HepG2 (cell line): Measurements from ENCODE around the gene FRMD1. TPM values are rescaled to one million over a fixed set of nuclear protein-coding genes. Genes with fewer than 3 reads are reported as not detected.
A peak's percentile ranks its signal among the peaks of the same experiment; 100 is the strongest.

Experiments
- ATAC-seq: fragments of 200-7000 bp; cut with Tn5 transposase; 3 replicates; pipeline ENCODE4 v1.9.1; 2020; ENCODE audit warnings: mild to moderate bottlenecking, moderate library complexity
- BruUV-seq: library from RNA; stranded (reverse); fragments of 400-500 nt; replicated peaks from 2 replicates; lab custom pipeline; 2021; lab: Mats Ljungman, UMichigan
- CTCF ChIA-PET: fragments of 300-600 bp; formaldehyde crosslinking; extraction: SDS; loops from one replicate; lab custom pipeline; 2021; ENCODE audit warnings: low total read pairs, inconsistent platforms, low intra/inter-chr PET ratio; lab: Yijun Ruan, JAX
- POLR2A ChIA-PET: fragments of 350-600 bp; sonication (Branson Sonifier 250); formaldehyde crosslinking; loops from one replicate; lab custom pipeline; 2020; ENCODE audit warnings: antibody characterized with exemption, inconsistent platforms; lab: Yijun Ruan, JAX
- DNase-seq: peaks from one replicate; pipeline ENCODE4 v3.0.0-alpha.2; 2015; ENCODE audit warnings: low spot score
- FAIRE-seq: peaks from 3 replicates; lab custom pipeline; 2011; peaks lifted over from hg19 to GRCh38; lab: Jason Lieb, UNC
- H2AFZ ChIP-seq: one replicate; pipeline ENCODE4 v1.6.1; 2011; ENCODE audit warnings: low read length, inconsistent platforms
- H3K27ac ChIP-seq: fragments of 300-600 bp; 3 replicates; pipeline ENCODE4 v1.8.0; 2011; ENCODE audit warnings: mixed run types, mild to moderate bottlenecking, mixed read lengths, low read length, inconsistent platforms; ENCODE audit not compliant: insufficient read depth; ENCODE audit errors: extremely low read length
- H3K27me3 ChIP-seq, 2 experiments: fragments of 200-600 bp in 1 of 2; 2 replicates in 1 of 2; 3 replicates in 1 of 2; pipeline versions ENCODE4 v1.6.0 to v1.8.0; 2011; ENCODE audit warnings: low read length in 2 of 2, mild to moderate bottlenecking in 2 of 2, moderate library complexity in 2 of 2, inconsistent platforms in 1 of 2; ENCODE audit not compliant: insufficient read depth in 2 of 2, control insufficient read depth in 1 of 2
- H3K36me3 ChIP-seq, 2 experiments: fragments of 200-600 bp in 1 of 2; replicated peaks in 1 of 2; 2 replicates in 1 of 2; 3 replicates in 1 of 2; pipeline versions ENCODE4 v1.5.1 to v1.8.0; 2011; ENCODE audit warnings: low read length in 2 of 2, inconsistent platforms in 1 of 2; ENCODE audit not compliant: insufficient read depth in 2 of 2, control insufficient read depth in 1 of 2
- H3K4me1 ChIP-seq: 2 replicates; pipeline ENCODE4 v1.5.1; 2012; ENCODE audit warnings: low read length, inconsistent platforms; ENCODE audit not compliant: insufficient read depth
- H3K4me2 ChIP-seq: 2 replicates; pipeline ENCODE4 v1.6.0; 2011; ENCODE audit warnings: low read depth, low read length, inconsistent platforms
- H3K4me3 ChIP-seq, 3 experiments: fragments of 200-600 bp in 1 of 3; sonication (generic), shearing (Covaris generic) in 1 of 3; replicated peaks in 1 of 3; 2 replicates each; pipeline ENCODE4 v1.5.1; 2011 to 2016; ENCODE audit warnings: low read length in 3 of 3, inconsistent platforms in 2 of 3, low read depth in 2 of 3, mild to moderate bottlenecking in 2 of 3, control low read depth in 1 of 3, mixed read lengths in 1 of 3; ENCODE audit not compliant: insufficient read depth in 1 of 3
- H3K79me2 ChIP-seq: one replicate; pipeline ENCODE4 v1.6.1; 2011; ENCODE audit warnings: low read length, inconsistent platforms; ENCODE audit not compliant: insufficient read depth
- H3K9ac ChIP-seq: 2 replicates; pipeline ENCODE4 v1.6.0; 2011; ENCODE audit warnings: mild to moderate bottlenecking, low read depth, low read length, inconsistent platforms; ENCODE audit not compliant: insufficient read depth
- H3K9me3 ChIP-seq: 2 replicates; pipeline ENCODE4 v1.5.1; 2012; ENCODE audit warnings: mild to moderate bottlenecking, low read length
- H4K20me1 ChIP-seq: 2 replicates; pipeline ENCODE4 v1.6.0; 2011; ENCODE audit warnings: inconsistent platforms, mild to moderate bottlenecking, low read length, moderate library complexity; ENCODE audit not compliant: insufficient read depth
- NR2F2 ChIP-seq: IDR thresholded peaks from 2 replicates; pipeline ENCODE4 v1.6.1; 2012; ENCODE audit warnings: low read depth, inconsistent platforms, borderline replicate concordance
- TMF1 ChIP-seq: sonication (generic); formaldehyde crosslinking; IDR thresholded peaks from 2 replicates; pipeline ENCODE4 v1.8.1; 2022; ENCODE audit warnings: low read depth, missing genetic modification reagents
- WIZ ChIP-seq: sonication (generic); formaldehyde crosslinking; IDR thresholded peaks from 2 replicates; pipeline ENCODE4 v1.5.1; 2020; ENCODE audit warnings: mild to moderate bottlenecking, missing genetic modification reagents
- ZKSCAN8 ChIP-seq: IDR thresholded peaks from 2 replicates; pipeline ENCODE4 v1.6.1; 2016; ENCODE audit warnings: borderline replicate concordance, missing genetic modification reagents, missing compliant biosample characterization
- ZNF768 ChIP-seq: sonication (generic); formaldehyde crosslinking; IDR thresholded peaks from 2 replicates; pipeline ENCODE4 v1.4.0; 2020; ENCODE audit warnings: missing genetic modification reagents
- WGBS: methylation state at CpG from one replicate; pipeline ENCODE4 v1.1.6; 2017; ENCODE audit warnings: low lambda C conversion rate; 5-methylcytosine and 5-hydroxymethylcytosine counted together
- in situ Hi-C: cut with HindIII; loops from 2 replicates; pipeline ENCODE4 v1.10.0; 2017; ENCODE audit warnings: low pct_unique_long_range_greater_than_20kb; ENCODE audit not compliant: extremely low pct_ligation_motif_present
- intact Hi-C: fragments of 100-400 bp; cut with micrococcal nuclease; formaldehyde crosslinking; loops from one replicate; pipeline ENCODE4 v1.10.0; 2022; ENCODE audit not compliant: unreplicated experiment
- polyA plus RNA-seq, 8 experiments: library from polyadenylated mRNA; depleted of rRNA in 3 of 8; stranded (reverse) in 7 of 8; unstranded in 1 of 8; fragments of >200 nt; fragmentation: Illumina TruSeq in 4 of 8; extraction: Trizol in 4 of 8; gene quantifications; 2 replicates each; pipeline versions ENCODE4 v1.2.1 to v1.2.3, GENCODE V29; 2011 to 2016; ENCODE audit warnings: low read depth in 4 of 8, missing spikeins in 1 of 8, mixed read lengths in 1 of 8; ENCODE audit not compliant: insufficient read depth in 1 of 8
- total RNA-seq, 5 experiments: library from RNA; depleted of rRNA; stranded (reverse); fragments of >200 nt; fragmentation: Illumina TruSeq; extraction: Trizol; gene quantifications; 2 replicates each; pipeline ENCODE4 v1.2.3, GENCODE V29; 2016; ENCODE audit warnings: low read depth in 1 of 5
- TF ChIP-seq, protein P1 (sequence below): sonication (generic); formaldehyde crosslinking; IDR thresholded peaks from 2 replicates; pipeline ENCODE4 v1.4.0; 2020; ENCODE audit warnings: missing genetic modification reagents
- TF ChIP-seq, protein P2 (sequence below): IDR thresholded peaks from 2 replicates; pipeline ENCODE4 v1.6.1; 2016
- TF ChIP-seq, protein P3 (sequence below): sonication (generic); formaldehyde crosslinking; IDR thresholded peaks from 2 replicates; pipeline ENCODE4 v1.5.0; 2020; ENCODE audit warnings: mild to moderate bottlenecking, missing genetic modification reagents, moderate library complexity
- TF ChIP-seq, protein P4 (sequence below): sonication (generic); formaldehyde crosslinking; IDR thresholded peaks from 2 replicates; pipeline ENCODE4 v1.9.0; 2021; ENCODE audit warnings: missing genetic modification reagents, borderline replicate concordance

The FRMD1 gene
- total and polyA plus RNA-seq, 2 of the 13 experiments (the other 11 are each of a cell fraction or from before 2014, with no cell fraction given) = 0.01 TPM; not detected in 1

DNA sequence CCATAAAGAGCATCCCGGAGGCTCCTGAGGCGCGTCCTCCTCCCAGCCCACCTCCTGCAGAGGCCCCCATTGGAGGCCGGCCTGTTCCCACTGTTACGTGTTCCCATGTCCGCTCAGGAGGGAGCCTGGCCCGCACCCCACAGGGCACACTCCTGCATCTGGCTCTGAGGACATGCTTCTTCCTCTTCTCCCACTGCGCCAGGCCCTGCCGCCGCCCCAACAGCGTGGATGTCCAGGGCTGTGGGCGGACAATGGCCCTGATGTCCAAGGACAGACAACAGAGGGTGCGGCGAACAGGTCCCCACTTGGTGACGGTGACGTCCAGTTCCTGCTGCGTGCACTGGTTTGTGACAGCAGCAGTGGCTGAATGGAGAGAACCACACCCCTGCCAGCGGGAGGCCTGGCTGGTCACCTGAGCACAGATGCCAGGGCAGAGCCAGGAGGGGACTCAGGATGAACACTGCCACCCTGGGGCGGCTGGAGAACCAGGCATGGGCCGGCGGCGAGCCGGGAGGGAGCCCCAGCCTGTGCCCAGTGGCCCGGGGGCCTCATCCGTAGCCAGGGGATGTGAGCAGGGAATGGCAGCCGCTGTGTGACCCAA, 26.6 kb downstream of the FRMD1 start:
- H3K9ac ChIP-seq = no peak overlapping the region
- H2AFZ ChIP-seq = no peak overlapping the region
- ChIA-PET POLR2A (no interaction called here), CTCF (no interaction called here)
- no peak overlapping the region for H3K27ac ChIP-seq
- FAIRE-seq (no peak), DNase-seq (no peak), ATAC-seq (no peak)
- peaks cover 23 to 81% of the 10 kb centered on the region in 2 experiments for H3K27me3 ChIP-seq
- WGBS = 72% methylated on average over 17 of the region's 26 CpGs
- in situ Hi-C loops (loop anchor here (10.0 kb wide), 1 partner anchor 82 kb away; no protein-coding TSS in a partner anchor), intact Hi-C loops (no loop called here)
- no TSS peak for BruUV-seq
- no peaks in the 10 kb centered on the region for H3K36me3 ChIP-seq
- H3K4me1 ChIP-seq = no peaks in the 10 kb centered on the region
- no peak for TF ChIP-seq TMF1 (CRISPR knock-in tag)
- TF ChIP-seq, protein P1, sequence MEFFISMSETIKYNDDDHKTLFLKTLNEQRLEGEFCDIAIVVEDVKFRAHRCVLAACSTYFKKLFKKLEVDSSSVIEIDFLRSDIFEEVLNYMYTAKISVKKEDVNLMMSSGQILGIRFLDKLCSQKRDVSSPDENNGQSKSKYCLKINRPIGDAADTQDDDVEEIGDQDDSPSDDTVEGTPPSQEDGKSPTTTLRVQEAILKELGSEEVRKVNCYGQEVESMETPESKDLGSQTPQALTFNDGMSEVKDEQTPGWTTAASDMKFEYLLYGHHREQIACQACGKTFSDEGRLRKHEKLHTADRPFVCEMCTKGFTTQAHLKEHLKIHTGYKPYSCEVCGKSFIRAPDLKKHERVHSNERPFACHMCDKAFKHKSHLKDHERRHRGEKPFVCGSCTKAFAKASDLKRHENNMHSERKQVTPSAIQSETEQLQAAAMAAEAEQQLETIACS (CRISPR knock-in tag) = no peak
- TF ChIP-seq, protein P2, sequence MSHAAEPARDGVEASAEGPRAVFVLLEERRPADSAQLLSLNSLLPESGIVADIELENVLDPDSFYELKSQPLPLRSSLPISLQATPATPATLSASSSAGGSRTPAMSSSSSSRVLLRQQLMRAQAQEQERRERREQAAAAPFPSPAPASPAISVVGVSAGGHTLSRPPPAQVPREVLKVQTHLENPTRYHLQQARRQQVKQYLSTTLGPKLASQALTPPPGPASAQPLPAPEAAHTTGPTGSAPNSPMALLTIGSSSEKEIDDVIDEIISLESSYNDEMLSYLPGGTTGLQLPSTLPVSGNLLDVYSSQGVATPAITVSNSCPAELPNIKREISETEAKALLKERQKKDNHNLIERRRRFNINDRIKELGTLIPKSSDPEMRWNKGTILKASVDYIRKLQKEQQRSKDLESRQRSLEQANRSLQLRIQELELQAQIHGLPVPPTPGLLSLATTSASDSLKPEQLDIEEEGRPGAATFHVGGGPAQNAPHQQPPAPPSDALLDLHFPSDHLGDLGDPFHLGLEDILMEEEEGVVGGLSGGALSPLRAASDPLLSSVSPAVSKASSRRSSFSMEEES (CRISPR knock-in tag) = no peak
- TF ChIP-seq, protein P3, sequence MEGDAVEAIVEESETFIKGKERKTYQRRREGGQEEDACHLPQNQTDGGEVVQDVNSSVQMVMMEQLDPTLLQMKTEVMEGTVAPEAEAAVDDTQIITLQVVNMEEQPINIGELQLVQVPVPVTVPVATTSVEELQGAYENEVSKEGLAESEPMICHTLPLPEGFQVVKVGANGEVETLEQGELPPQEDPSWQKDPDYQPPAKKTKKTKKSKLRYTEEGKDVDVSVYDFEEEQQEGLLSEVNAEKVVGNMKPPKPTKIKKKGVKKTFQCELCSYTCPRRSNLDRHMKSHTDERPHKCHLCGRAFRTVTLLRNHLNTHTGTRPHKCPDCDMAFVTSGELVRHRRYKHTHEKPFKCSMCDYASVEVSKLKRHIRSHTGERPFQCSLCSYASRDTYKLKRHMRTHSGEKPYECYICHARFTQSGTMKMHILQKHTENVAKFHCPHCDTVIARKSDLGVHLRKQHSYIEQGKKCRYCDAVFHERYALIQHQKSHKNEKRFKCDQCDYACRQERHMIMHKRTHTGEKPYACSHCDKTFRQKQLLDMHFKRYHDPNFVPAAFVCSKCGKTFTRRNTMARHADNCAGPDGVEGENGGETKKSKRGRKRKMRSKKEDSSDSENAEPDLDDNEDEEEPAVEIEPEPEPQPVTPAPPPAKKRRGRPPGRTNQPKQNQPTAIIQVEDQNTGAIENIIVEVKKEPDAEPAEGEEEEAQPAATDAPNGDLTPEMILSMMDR = 0 out of 2 replicates have a peak, but pooled peaks have one; percentile 10
- no peak for TF ChIP-seq ZKSCAN8
- TF ChIP-seq NR2F2 = no peak
- no peak for TF ChIP-seq WIZ (CRISPR knock-in tag)
- peak; percentile 30; the same call in 1 of the 2 replicates for TF ChIP-seq ZNF768 (CRISPR knock-in tag)
- TF ChIP-seq, protein P4, sequence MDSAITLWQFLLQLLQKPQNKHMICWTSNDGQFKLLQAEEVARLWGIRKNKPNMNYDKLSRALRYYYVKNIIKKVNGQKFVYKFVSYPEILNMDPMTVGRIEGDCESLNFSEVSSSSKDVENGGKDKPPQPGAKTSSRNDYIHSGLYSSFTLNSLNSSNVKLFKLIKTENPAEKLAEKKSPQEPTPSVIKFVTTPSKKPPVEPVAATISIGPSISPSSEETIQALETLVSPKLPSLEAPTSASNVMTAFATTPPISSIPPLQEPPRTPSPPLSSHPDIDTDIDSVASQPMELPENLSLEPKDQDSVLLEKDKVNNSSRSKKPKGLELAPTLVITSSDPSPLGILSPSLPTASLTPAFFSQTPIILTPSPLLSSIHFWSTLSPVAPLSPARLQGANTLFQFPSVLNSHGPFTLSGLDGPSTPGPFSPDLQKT (CRISPR knock-in tag) = no peak
- H3K4me3 ChIP-seq = no peak overlapping the region
- no peaks in the 10 kb centered on the region for H4K20me1 ChIP-seq
- no peaks in the 10 kb centered on the region for H3K9me3 ChIP-seq
- H3K79me2 ChIP-seq = no peaks in the 10 kb centered on the region
- H3K4me2 ChIP-seq = no peak overlapping the region
